ENCODE data around the gene BACH2. TPM values are rescaled to one million over a fixed set of nuclear protein-coding genes. Genes with fewer than 3 reads are reported as not detected.

BACH2 gene
- total RNA-seq, 1 experiment from 2014 or later, result 3.3 TPM

- Histone ChIP-seq H3K27me3 (ENCODE audit: insufficient read depth, low read length) (no peaks in the 10 kb centered on the region), H4K20me1 (ENCODE audit: insufficient read depth) (no peaks in the 10 kb centered on the region)
- ATAC-seq, result no peak
These were observed 156.0 kb downstream of the BACH2 start for GRCh38 chr6:90140683-90141082.

More at GRCh38 chr6:90140683-90141082, 156.0 kb downstream of the BACH2 start:
- ChIA-PET CTCF (no interaction called here), POLR2A (no interaction called here), RAD21 (ENCODE audit: low non-redundant PET in 1 of 2, low total read pairs in 2 of 2, uncharacterized antibody in 2 of 2, unreplicated experiment in 2 of 2) (no interaction called here)
- DNase-seq (ENCODE audit: low read depth, low spot score), result no peak
- TF ChIP-seq ZNF274 (IDR thresholded peaks at IDR 0.05; ENCODE audit: low read depth, low read length), result no peak
- no peak for TF ChIP-seq SP1 (IDR thresholded peaks at IDR 0.05; ENCODE audit: low read depth)
- no peak for TF ChIP-seq POLR2AphosphoS5 (IDR thresholded peaks at IDR 0.05; ENCODE audit: low read depth, low read length)
- TF ChIP-seq EGR1 (IDR thresholded peaks at IDR 0.05; ENCODE audit: low read depth), result no peak
- no peak for TF ChIP-seq EZH2phosphoT487 (IDR thresholded peaks at IDR 0.05; ENCODE audit: borderline replicate concordance)
- no peak for TF ChIP-seq POLR2A (IDR thresholded peaks at IDR 0.05; ENCODE audit: borderline replicate concordance, extremely low read depth, insufficient read depth, insufficient read length)
- no peak for TF ChIP-seq ATF3 (IDR thresholded peaks at IDR 0.05)
- TF ChIP-seq YY1 (IDR thresholded peaks at IDR 0.05; ENCODE audit: extremely low read depth, insufficient replicate concordance, low read depth, low read length), result no peak
- no peak for TF ChIP-seq FOSL1 (IDR thresholded peaks at IDR 0.05; ENCODE audit: low read depth)
- TF ChIP-seq ZBTB33 (IDR thresholded peaks at IDR 0.05; ENCODE audit: extremely low read depth, insufficient replicate concordance, low read length), result no peak
- no peak for TF ChIP-seq EZH2 (IDR thresholded peaks at IDR 0.05)
- no peak for TF ChIP-seq SIN3A (IDR thresholded peaks at IDR 0.05; ENCODE audit: low read depth)
- Histone ChIP-seq H3K4me1 (ENCODE audit: control insufficient read depth in 1 of 2, insufficient read depth in 2 of 2, low read length in 2 of 2) (no peaks in the 10 kb centered on the region), H3K4me3 (replicated peaks in 1 of 2; ENCODE audit: low read depth in 1 of 2, low read length in 2 of 2) (no peak overlapping the region), H3K79me2 (ENCODE audit: insufficient read depth, low read length) (no peaks in the 10 kb centered on the region), H3K4me2 (ENCODE audit: low read length) (no peak overlapping the region), H3K9me2 (ENCODE audit: insufficient read depth) (no peaks in the 10 kb centered on the region), H2AFZ (ENCODE audit: low read depth, low read length, poor library complexity, severe bottlenecking) (no peak overlapping the region), H3K36me3 (ENCODE audit: control insufficient read depth in 1 of 2, insufficient read depth in 2 of 2, low read length in 2 of 2) (no peaks in the 10 kb centered on the region), H3K9me3 (ENCODE audit: control insufficient read depth in 1 of 2, insufficient read depth in 1 of 2, low read depth in 1 of 2, low read length in 2 of 2) (no peaks in the 10 kb centered on the region), H3K27ac (ENCODE audit: low read depth, low read length) (no peak overlapping the region), H3K9ac (ENCODE audit: low read length) (no peak overlapping the region)
- BruUV-seq (replicated peaks), result no TSS peak
- intact Hi-C loops (cut with micrococcal nuclease), result no loop called here

All from HCT116 (cell line).